ENCODE results near the gene KPNA4.
"Not testable (repeated sequence)": the region's sequence is repeated elsewhere in the genome, so short reads cannot be mapped to it uniquely, and the experiment has no call there.

Gene KPNA4

DNA sequence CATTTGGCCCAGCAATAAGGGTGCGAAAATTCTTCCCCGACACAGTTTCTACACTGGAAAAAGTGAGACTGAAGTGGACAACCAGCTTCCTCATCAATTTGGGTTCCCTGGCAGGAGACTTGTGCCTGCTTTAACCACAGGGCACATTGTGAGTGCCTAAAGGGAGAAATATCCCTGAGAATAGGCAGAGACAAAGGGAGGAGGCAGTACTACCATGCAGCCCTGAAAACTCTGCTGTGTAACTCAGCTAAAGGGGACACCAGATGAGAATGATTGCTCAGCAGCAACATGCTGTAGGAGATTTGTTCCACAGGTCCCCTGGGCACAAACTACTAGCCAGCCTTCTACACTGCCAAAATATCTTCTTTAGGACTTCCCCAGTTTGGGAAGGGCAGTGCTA, 15.6 kb upstream of the KPNA4 start:
- Histone ChIP-seq H3K9me3 (ENCODE audit: control insufficient read depth, insufficient read depth, low read length) (no peaks in the 10 kb centered on the region), H3K4me1 (ENCODE audit: insufficient read depth, low read length) (no peaks in the 10 kb centered on the region), H3K9ac (ENCODE audit: low read depth, low read length) (no peak overlapping the region), H3K36me3 (ENCODE audit: insufficient read depth, low read length) (no peaks in the 10 kb centered on the region)

- H3K9me3 ChIP-seq (ENCODE audit: control insufficient read depth, insufficient read depth, low read length): no peaks in the 10 kb centered on the region
- no peak overlapping the region for H3K9ac ChIP-seq (ENCODE audit: low read depth, low read length)
- H3K36me3 ChIP-seq (ENCODE audit: insufficient read depth, low read length): no peaks in the 10 kb centered on the region
- H3K4me1 ChIP-seq (ENCODE audit: insufficient read depth, low read length): no peaks in the 10 kb centered on the region
Measured at GRCh38 chr3:160577556-160578195, 12.3 kb upstream of the KPNA4 start.

DNA sequence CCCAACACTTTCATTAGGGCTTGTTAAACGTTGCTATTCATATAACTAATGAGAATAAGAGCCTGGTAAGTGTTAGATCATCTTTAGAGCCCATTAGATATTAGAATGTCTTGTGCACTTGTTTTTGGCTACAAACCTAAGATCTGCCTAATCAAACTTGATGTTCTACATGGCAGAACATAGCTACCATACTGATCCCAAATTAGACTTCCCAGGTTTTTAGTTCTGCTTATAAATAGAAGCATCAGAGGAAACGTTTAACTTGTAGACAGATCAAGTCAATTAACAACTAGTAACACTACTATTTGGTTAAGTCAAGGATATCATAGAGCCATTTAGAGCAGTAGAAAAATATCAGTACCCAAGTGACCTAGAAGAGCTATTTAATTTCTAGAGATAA, 11.7 kb upstream of the KPNA4 start:
- Histone ChIP-seq H3K9me3 (ENCODE audit: control insufficient read depth, insufficient read depth, low read length) (no peaks in the 10 kb centered on the region), H3K9ac (ENCODE audit: low read depth, low read length) (no peak overlapping the region), H3K36me3 (ENCODE audit: insufficient read depth, low read length) (no peaks in the 10 kb centered on the region), H3K4me1 (ENCODE audit: insufficient read depth, low read length) (no peaks in the 10 kb centered on the region)

DNA sequence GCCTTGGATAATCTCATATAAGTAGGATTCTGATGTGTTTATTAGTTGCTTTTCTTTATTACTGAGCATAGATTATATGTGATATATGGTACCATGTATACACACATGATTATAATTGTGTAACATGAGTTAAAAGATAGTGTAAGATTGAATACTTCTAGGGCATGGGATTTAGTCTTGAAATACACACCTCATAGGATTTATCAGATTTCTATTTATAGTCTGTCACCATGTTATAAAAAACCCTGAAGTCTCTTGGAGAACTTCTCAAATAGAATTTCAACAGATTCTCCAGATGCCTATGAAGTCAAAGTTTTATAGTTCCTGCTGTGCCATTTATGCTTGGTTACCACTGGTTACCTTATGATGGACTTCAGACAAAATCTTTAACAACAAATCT, 11.2 kb upstream of the KPNA4 start:
- Histone ChIP-seq H3K4me1 (ENCODE audit: insufficient read depth, low read length) (no peaks in the 10 kb centered on the region), H3K9me3 (ENCODE audit: control insufficient read depth, insufficient read depth, low read length) (no peaks in the 10 kb centered on the region), H3K36me3 (ENCODE audit: insufficient read depth, low read length) (no peaks in the 10 kb centered on the region), H3K9ac (ENCODE audit: low read depth, low read length) (no peak overlapping the region)

DNA sequence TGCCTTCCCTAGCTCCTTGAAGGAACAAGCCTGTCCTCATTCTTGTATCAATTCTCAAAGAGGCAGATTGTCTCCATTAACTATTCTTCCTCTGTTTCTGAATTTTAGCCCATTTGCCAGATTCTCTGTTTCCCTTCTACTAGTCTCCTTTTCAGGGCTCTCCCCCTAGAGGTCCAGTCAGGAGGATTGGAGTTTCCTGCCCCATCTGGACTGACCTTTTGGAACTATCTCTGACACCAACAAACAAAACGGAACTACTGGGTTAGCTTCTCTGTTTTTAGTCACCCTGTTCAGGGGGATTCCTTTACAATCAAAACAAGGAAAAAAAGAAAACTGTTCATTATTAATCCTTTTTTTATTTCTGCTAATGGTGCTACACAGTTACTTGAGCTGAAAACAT, 10.2 kb upstream of the KPNA4 start:
- Histone ChIP-seq H3K9ac (ENCODE audit: low read depth, low read length) (no peak overlapping the region), H3K4me1 (ENCODE audit: insufficient read depth, low read length) (no peaks in the 10 kb centered on the region), H3K36me3 (ENCODE audit: insufficient read depth, low read length) (no peaks in the 10 kb centered on the region), H3K9me3 (ENCODE audit: control insufficient read depth, insufficient read depth, low read length) (no peaks in the 10 kb centered on the region)

- Histone ChIP-seq H3K9ac (ENCODE audit: low read depth, low read length) (no peak overlapping the region), H3K4me1 (ENCODE audit: insufficient read depth, low read length) (no peaks in the 10 kb centered on the region), H3K36me3 (ENCODE audit: insufficient read depth, low read length) (no peaks in the 10 kb centered on the region), H3K9me3 (ENCODE audit: control insufficient read depth, insufficient read depth, low read length) (no peaks in the 10 kb centered on the region)
Measured at GRCh38 chr3:160574636-160575035, 9.3 kb upstream of the KPNA4 start.

GRCh38 chr3:160573955-160574525, 8.7 kb upstream of the KPNA4 start:
- not testable (repeated sequence) for H3K36me3 ChIP-seq (ENCODE audit: insufficient read depth, low read length); H3K4me1 ChIP-seq (ENCODE audit: insufficient read depth, low read length); H3K9me3 ChIP-seq (ENCODE audit: control insufficient read depth, insufficient read depth, low read length); H3K9ac ChIP-seq (ENCODE audit: low read depth, low read length)

- Histone ChIP-seq H3K36me3 (ENCODE audit: insufficient read depth, low read length) (no peaks in the 10 kb centered on the region), H3K9ac (ENCODE audit: low read depth, low read length) (no peak overlapping the region), H3K4me1 (ENCODE audit: insufficient read depth, low read length) (no peaks in the 10 kb centered on the region), H3K9me3 (ENCODE audit: control insufficient read depth, insufficient read depth, low read length) (peaks cover 4% of the 10 kb centered on the region; the same call in 1 of the 2 replicates)
Measured at GRCh38 chr3:160569894-160570652, 4.7 kb upstream of the KPNA4 start.

GRCh38 chr3:160568989-160569388, 3.6 kb upstream of the KPNA4 start:
- Histone ChIP-seq H3K36me3 (ENCODE audit: insufficient read depth, low read length) (no peaks in the 10 kb centered on the region), H3K4me1 (ENCODE audit: insufficient read depth, low read length) (no peaks in the 10 kb centered on the region), H3K9me3 (ENCODE audit: control insufficient read depth, insufficient read depth, low read length) (peaks cover 4% of the 10 kb centered on the region; the same call in 1 of the 2 replicates), H3K9ac (ENCODE audit: low read depth, low read length) (no peak overlapping the region)

DNA sequence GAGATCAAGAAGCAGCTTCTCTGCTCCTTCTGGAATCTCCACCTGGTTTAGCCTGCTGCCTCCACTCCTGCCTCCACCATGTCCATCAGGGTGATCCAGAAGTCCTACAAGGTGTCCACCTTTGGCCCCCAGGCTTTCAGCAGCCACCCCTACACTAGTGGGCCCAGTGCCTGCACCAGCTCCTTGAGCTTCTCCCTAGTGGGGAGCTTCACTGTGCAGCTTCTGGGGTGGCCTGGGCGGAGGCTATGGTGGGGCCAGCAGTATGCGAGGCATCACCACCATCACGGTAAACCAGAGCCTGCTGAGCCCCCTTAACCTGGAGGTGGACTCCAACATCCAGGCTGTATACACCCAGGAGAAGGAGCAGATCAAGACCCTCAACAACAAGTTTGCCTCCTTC, 2.4 kb upstream of the KPNA4 start:
- Histone ChIP-seq H3K9ac (ENCODE audit: low read depth, low read length) (no peak overlapping the region), H3K4me1 (ENCODE audit: insufficient read depth, low read length) (no peaks in the 10 kb centered on the region), H3K36me3 (ENCODE audit: insufficient read depth, low read length) (no peaks in the 10 kb centered on the region), H3K9me3 (ENCODE audit: control insufficient read depth, insufficient read depth, low read length) (peaks cover 4% of the 10 kb centered on the region; the same call in 1 of the 2 replicates)

DNA sequence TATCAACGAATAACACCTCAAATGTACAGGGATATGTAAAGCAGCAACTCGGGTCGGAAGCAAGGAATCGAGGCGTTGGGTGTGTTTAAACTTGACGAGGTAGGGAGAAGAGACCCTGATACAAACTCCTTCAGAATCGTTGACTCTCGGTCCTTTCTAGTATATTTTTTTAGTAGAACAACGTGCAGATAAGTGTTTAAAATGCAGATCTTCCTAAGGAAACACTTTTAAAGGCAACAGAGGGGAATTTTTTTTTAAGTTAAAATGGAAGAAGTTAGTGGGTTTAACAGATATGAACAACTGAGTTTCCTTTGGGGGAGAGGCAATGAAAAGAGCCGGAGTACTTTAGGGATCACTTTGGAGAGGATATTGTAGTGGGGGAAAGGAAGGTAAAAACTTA, 1.1 kb upstream of the KPNA4 start:
- H3K36me3 ChIP-seq (ENCODE audit: insufficient read depth, low read length): no peaks in the 10 kb centered on the region
- no peaks in the 10 kb centered on the region for H3K4me1 ChIP-seq (ENCODE audit: insufficient read depth, low read length)
- peaks cover 4% of the 10 kb centered on the region; the same call in 1 of the 2 replicates for H3K9me3 ChIP-seq (ENCODE audit: control insufficient read depth, insufficient read depth, low read length)
- peak overlapping the region; percentile 96 for H3K9ac ChIP-seq (ENCODE audit: low read depth, low read length)

DNA sequence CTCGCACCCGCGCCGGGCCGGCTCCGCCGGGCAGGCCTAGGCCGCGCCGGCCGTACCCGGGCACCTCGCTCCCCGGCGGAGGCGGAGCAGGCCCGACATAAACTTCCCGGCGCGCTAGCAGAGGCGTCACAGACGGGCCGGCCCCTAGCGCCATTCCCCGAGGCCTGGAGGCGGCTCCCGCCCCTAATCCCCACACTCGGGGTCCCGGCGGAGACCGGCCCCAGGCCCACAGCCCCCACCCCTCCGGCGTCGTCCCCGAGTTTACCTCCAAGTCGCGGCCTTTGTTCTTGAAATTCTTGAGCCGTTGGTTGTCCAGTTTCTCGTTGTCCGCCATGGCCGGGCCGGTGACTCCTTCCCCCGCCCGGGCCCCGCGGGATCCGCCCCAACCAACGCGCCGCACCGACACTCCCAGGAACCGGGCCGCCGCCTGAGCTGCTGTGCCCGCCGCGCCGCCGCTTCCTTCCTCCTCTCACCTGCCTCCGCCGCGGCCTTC, 376 bp downstream of the KPNA4 start:
- Histone ChIP-seq H3K4me1 (ENCODE audit: insufficient read depth, low read length) (no peaks in the 10 kb centered on the region), H3K36me3 (ENCODE audit: insufficient read depth, low read length) (no peaks in the 10 kb centered on the region), H3K9ac (ENCODE audit: low read depth, low read length) (peak overlapping the region; percentile 67; the same call in 1 of the 2 replicates), H3K9me3 (ENCODE audit: control insufficient read depth, insufficient read depth, low read length) (peaks cover 4% of the 10 kb centered on the region; the same call in 1 of the 2 replicates)

DNA sequence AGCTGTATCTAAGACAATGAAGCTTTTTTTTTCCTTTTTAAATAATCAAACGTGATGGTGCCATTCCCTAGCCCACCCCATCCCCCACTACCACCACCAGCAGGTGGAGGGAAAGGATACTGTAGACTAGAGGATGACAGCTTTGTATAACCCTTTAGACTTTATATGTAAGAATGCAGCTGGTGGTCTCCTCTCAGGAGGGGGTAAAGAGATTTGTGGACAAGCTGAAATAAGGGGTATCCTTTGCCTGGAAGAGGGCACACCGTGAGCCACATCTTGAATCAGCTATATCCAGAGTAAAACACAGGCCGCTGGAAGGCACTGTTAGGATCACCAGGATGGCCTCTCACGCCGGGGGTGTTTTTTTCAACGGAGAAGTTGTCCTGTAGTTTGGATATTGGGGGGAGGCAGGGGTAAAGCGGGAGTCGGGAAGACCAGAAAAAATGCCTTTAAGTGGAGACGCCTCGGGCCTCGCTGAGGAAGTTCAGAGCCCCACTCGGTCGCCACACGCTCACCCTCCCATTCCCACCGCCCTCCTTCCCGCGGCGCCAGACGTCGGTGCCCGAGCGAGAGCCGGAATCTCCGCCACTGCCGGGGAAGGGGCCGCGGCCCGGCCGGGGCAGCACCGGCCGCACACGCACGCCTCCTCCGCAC, 986 bp downstream of the KPNA4 start:
- peak overlapping the region; percentile 67 for H3K9ac ChIP-seq (ENCODE audit: low read depth, low read length)
- no peaks in the 10 kb centered on the region for H3K36me3 ChIP-seq (ENCODE audit: insufficient read depth, low read length)
- H3K4me1 ChIP-seq (ENCODE audit: insufficient read depth, low read length): no peaks in the 10 kb centered on the region
- H3K9me3 ChIP-seq (ENCODE audit: control insufficient read depth, insufficient read depth, low read length): peaks cover 4% of the 10 kb centered on the region; the same call in 1 of the 2 replicates

DNA sequence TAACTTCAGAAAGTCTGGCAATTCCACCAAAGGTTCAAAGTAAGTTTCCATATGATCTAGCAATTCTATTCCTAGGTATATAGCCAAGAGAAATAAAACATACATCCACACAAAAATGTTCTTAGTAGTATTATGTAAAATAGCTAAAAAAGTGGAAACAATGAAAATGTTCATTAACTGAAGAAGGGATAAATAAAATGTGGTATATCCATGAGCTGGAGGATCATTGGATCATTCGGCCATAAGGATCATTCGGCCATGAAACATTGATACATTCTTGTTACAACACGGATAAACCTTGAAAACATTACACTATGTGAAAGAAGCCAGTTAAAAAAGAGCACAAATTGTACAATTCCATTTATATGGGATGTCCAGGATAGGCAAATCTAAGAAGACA, 2.4 kb downstream of the KPNA4 start:
- H3K9ac ChIP-seq (ENCODE audit: low read depth, low read length): no peak overlapping the region
- no peaks in the 10 kb centered on the region for H3K9me3 ChIP-seq (ENCODE audit: control insufficient read depth, insufficient read depth, low read length)
- no peaks in the 10 kb centered on the region for H3K36me3 ChIP-seq (ENCODE audit: insufficient read depth, low read length)
- no peaks in the 10 kb centered on the region for H3K4me1 ChIP-seq (ENCODE audit: insufficient read depth, low read length)

Measured in ES-I3 (cell line).